NCI-H2029 treated with DMSO at 0.1 percent for 48 hours (cell line): ENCODE results near the gene TMEM61.
A peak's percentile ranks its signal among the peaks of the same experiment; 100 is the strongest.
"Not testable (repeated sequence)": the region's sequence is repeated elsewhere in the genome, so short reads cannot be mapped to it uniquely, and the experiment has no call there.

Experiments
- DNase-seq: peaks from one replicate; lab custom pipeline; 2025; lab: John Stamatoyannopoulos, UW

TMEM61 gene

GRCh38 chr1:55001311-55001710, 20.9 kb downstream of the TMEM61 start:
- DNase-seq = no peak

DNA sequence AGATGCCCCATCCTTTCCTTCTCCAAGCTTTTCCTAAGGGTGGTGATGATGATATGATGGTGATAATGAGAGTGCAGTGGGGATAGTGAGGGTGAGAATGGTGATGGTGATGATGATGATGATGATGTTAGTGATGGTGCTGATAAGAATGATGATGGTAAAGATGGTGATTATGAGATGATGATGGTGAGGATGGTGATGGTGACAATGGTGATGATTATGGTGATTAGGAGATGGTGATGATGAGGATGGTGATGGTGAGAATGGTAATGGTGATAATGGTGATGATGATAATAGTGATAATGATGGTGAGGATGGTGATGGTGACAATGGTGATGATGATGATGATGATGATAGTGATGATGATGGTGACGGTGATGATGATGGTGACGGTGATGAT, 22.3 kb downstream of the TMEM61 start:
- DNase-seq = no peak

DNA sequence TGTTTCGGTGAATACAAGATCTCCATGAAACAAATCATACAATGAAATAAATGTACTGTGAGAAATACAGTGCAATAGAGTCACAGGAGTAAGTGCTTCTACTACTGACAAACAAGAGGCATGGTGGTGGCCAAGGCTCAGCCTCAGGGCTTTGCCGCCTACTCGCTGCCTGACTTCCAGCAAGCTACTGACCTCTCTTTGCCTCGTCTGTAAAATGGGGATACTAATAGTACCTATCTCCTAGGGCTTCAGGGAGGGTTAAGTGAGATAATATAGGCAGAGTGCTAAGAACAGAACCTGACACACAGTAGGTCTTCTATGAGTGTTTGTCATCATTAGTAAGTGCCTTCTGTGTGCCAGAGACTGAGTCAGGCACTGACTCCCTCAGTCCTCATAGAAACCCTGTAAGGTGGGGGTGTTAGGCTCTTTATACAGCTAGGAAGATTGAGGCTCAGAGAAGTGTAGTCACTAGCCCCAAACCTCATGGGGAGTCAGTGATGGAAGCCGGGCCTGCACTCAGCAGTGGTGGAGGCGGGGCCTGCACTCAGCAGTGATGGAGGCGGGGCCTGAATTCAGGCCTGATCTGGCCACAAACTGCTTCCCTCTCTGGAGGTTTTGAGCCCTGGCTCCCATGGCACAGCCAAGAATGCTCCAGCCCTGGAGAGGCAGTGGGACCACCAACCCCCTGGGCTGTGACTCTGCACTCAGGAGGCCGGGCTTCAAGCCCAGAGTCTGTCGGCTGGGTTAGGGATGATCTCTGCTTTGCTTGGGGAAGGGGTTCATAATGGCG, 25.1 kb downstream of the TMEM61 start:
- DNase-seq = no peak

- DNase-seq = no peak
Measured at GRCh38 chr1:55006931-55007330, 26.5 kb downstream of the TMEM61 start.

DNA sequence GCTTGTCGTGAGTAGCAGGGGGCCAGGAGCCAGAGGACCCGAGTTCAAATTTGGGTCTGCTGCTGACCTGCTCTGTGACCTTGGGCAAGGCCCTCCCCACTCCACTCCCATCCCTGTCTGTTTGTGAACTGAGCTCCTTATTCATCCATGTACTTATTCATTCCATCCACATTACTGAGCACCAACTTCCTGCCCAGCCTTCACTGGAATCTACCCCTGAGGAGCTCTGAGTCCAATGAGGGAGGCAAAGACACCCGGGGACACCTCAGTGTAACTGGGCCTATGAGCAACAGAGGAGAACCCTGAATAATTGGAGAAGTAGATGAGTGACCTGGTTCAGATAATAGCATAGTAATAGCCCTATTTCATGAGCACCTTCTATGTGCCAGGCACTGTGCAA, 27.2 kb downstream of the TMEM61 start:
- DNase-seq = no peak

GRCh38 chr1:55010194-55010886, 29.9 kb downstream of the TMEM61 start:
- no peak for DNase-seq

DNA sequence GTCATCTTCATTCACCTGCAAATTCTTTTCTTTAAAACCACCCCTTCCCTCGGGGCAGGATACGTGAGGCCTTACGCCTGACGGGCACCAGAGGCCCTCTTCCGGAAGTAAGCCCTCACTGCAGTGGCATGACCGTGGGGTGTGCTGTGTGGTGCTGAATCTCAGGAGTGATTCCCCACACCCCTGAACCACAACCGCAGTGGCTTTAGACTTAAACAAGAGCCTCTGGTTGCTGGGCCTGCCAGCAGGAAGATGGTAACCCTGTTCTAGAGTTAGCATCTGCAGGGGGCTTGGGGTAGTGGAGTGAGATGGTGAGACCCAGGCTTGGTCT, 30.4 kb downstream of the TMEM61 start:
- no peak for DNase-seq

DNA sequence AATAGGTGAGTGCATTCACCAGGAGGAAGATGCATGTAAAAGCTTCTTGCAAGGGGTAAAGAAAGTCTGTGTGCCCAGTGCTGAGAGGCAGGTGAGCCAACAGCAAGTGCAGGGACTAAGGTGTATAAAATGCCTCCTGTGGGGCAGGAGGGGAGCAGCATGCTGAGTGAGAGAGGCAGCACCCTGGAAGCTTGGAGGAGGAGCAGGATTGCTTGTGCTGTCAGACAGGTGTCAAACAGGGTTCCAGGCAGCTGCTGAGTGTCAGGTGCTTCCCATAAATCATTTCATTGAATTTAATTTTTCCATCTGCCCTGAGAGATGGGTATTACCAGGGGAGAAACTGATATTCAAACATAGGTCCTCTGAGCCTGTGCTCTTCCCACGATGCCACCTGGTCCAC, 32.2 kb downstream of the TMEM61 start:
- no peak for DNase-seq

GRCh38 chr1:55015123-55015522, 34.7 kb downstream of the TMEM61 start:
- DNase-seq = no peak

- no peak for DNase-seq
Measured at GRCh38 chr1:55015731-55016620, 35.5 kb downstream of the TMEM61 start.

DNA sequence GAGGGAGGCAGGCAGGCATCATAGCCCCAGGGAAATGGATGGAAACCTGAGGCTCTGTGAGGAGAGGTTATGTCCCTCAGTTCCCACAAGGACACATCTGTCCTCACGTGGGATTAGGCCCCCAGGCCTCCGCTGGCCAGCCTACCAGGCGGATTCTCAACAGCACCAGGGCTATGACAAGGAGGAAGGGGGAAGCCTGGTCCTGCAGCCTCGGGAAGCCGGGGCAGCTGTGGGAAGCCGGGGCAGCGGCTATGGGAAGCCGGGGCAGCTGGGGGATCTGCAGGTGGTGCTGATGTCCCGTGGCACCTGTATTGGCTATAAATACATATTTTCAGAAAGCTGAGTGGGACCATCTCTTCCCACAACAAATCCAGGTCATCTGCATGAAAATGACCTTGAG, 38.0 kb downstream of the TMEM61 start:
- no peak for DNase-seq

DNA sequence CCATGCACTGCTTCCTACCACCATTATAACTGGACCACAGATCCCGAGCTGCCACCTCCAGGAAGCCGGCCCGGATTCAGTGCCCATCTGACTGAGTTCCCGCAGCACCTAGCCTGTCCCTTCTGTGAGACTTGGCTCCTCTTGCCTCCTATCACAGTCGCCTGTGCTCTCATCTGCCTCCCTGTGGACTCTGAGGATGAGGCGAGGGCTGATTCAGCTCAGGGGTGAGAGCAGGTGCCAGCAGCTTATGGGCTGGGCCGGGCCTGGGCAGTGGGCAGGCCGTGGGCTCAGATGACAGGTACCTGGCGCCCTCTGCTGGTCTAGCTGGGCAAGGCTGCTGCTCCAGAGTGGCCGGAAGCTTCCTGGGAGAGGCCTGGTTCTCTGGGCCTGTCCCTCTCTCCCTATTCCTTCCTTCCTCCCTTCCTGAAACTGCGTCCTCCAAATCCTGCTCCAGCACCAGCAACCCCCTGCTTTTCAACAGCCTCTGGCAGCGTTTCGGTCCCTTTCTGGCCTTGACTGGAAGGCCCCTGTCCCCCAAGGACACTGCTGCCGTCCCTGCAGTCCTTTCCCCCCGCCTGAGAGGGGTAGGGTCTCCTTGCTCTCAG, 41.6 kb downstream of the TMEM61 start:
- DNase-seq = peak; percentile 95

DNA sequence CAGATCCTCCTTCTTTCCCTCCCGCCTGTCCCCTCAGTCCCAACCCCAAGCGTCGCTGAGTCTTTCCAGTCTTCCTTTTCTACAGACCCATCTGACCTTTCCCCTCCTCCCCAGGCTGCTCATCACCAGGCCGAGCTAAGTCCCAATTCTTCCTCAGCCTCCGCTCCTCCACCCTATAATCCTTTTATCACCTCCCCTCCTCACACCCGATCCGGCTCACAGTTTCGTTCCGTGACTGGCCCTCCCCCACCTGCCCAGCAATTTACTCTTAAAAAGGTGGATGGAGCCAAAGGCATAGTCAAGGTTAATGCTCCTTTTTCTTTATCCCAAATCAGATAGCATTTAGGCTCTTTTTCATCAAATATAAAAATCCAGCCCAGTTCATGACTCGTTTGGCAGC, 43.7 kb downstream of the TMEM61 start:
- not testable (repeated sequence) for DNase-seq

DNA sequence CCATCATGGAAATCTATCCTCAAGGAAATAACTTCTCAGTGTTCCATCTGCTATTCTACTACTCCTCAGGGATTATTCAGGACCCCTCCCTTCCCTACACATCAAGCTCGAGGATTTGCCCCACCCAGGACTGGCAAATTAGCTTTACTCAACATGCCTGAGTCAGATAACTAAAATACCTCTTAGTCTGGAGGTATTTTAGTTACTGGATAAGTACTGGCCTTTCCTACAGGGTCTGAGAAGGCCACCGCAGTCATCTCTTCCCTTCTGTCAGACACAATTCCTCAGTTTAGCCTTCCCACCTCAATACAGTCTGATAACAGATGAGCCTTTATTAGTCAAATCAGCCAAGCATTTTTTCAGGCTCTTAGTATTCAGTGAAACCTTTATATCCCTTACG, 46.3 kb downstream of the TMEM61 start:
- not testable (repeated sequence) for DNase-seq

- not testable (repeated sequence) for DNase-seq
Measured at GRCh38 chr1:55031098-55031497, 50.7 kb downstream of the TMEM61 start.

- DNase-seq = no peak
Measured at GRCh38 chr1:55033265-55033614, 52.8 kb downstream of the TMEM61 start.

DNA sequence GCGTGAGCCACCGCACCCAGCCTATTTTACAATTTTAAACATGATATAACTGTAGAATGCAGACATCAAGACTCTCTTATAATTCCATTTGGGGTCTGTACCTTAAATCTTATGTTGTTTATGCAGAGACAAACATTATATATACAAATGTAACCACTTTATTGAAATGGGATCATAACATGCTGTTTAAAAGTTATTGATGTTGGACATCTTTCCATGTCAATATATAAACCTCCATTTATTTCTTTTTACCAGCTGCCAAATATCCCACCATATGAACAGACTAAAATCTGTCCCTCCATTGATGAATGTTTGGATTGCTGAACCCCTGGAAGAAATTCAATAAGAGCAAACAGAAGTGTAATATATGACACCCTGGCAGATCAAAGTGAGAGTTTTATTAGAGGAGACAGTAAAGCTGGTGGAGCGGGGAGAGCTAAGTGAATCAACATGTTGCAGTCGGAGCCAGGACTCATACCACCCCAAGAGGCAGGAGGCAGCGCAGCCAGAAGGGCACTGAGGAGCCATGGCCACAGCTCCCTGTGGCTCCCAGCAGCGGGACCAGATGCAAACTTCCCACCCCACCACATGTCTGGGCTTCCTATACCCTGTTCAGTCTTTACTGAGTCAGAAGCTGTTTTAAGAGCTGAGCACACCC, 54.2 kb downstream of the TMEM61 start:
- DNase-seq = no peak

GRCh38 chr1:55035904-55036303, 55.5 kb downstream of the TMEM61 start:
- DNase-seq = no peak

DNA sequence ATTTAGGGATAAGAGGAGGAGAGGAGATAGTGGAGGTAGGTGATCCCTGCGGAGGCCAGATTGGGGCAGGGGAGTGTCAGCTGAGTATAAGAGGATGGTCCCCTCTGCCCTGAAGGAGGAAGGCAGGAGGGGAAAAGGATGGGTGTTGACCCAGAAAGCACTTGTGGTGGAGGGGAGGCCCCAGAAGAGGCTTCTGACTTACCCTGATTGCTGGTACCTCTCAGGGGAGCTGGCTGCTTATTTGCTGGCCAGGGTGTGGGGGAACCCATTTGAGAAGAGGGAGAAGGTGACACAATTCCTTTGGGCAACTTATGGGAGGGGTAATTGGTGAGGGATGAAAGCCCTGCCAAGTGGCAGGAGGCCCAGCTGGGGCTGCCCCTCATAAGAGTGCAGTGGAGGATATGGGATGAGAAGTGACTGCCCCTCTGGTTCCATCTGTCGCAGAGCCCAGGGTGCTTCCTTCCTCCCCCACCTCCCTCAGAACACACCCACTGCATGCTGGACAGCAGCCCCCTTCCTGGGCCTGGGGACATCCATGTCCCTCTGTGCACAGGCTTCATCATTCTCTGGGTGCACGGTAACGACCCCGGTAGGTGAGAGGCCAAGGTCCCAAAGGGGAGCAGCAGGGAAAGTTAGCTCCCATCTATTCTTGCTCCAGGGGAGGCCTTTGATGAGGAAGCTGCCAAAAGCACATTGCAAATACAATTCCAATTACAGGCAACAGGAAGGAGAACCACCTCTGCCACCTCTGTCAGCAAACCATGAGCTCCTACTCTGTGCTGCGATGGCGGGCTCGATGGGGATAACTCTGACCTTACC, 57.5 kb downstream of the TMEM61 start:
- no peak for DNase-seq

GRCh38 chr1:55038552-55038838, 58.1 kb downstream of the TMEM61 start:
- DNase-seq = no peak

- no peak for DNase-seq
Measured at GRCh38 chr1:55038974-55039341, 58.5 kb downstream of the TMEM61 start.
